HepG2 (cell line): ENCODE results near the gene NEDD4L. TPM values are rescaled to one million over a fixed set of nuclear protein-coding genes. Genes with fewer than 3 reads are reported as not detected.

Source experiments
- GTF3A ChIP-seq: sonication (generic); formaldehyde crosslinking; conservative IDR thresholded peaks from 2 replicates; pipeline ENCODE4 v1.4.0; 2020; ENCODE audit warnings: mild to moderate bottlenecking, missing genetic modification reagents
- HOXA9 ChIP-seq: sonication (generic); formaldehyde crosslinking; IDR thresholded peaks from 2 replicates; pipeline ENCODE4 v1.8.1; 2022; ENCODE audit warnings: missing genetic modification reagents, mild to moderate bottlenecking, moderate library complexity, borderline replicate concordance
- NFKBIZ ChIP-seq: IDR thresholded peaks from 2 replicates; pipeline ENCODE4 v1.6.1; 2018; ENCODE audit warnings: missing genetic modification reagents, missing compliant biosample characterization
- PRPF4 ChIP-seq: fragments of 200-400 bp; formaldehyde crosslinking; IDR thresholded peaks from 2 replicates; pipeline ENCODE4 v1.6.1; 2016; ENCODE audit warnings: low read length, low read depth; ENCODE audit not compliant: poor library complexity, severe bottlenecking
- SNAI1 ChIP-seq: sonication (generic); formaldehyde crosslinking; IDR thresholded peaks from 2 replicates; pipeline ENCODE4 v1.5.0; 2020; ENCODE audit warnings: mild to moderate bottlenecking, missing genetic modification reagents, borderline replicate concordance
- TCF7L2 ChIP-seq: IDR thresholded peaks from 2 replicates; pipeline ENCODE4 v1.6.1; 2011; ENCODE audit warnings: mild to moderate bottlenecking, low read depth, low read length, moderate library complexity
- ZNF615 ChIP-seq: sonication (generic); formaldehyde crosslinking; IDR thresholded peaks from 2 replicates; pipeline ENCODE4 v1.5.0; 2020; ENCODE audit warnings: mild to moderate bottlenecking, missing genetic modification reagents, borderline replicate concordance
- ZNF713 ChIP-seq: sonication (generic); formaldehyde crosslinking; IDR thresholded peaks from 2 replicates; pipeline ENCODE4 v1.4.0; 2020; ENCODE audit warnings: mild to moderate bottlenecking, missing genetic modification reagents
- polyA plus RNA-seq, 8 experiments: library from polyadenylated mRNA; depleted of rRNA in 3 of 8; stranded (reverse) in 7 of 8; unstranded in 1 of 8; fragments of >200 nt; fragmentation: Illumina TruSeq in 4 of 8; extraction: Trizol in 4 of 8; gene quantifications; 2 replicates each; pipeline versions ENCODE4 v1.2.1 to v1.2.3, GENCODE V29; 2011 to 2016; ENCODE audit warnings: low read depth in 4 of 8, missing spikeins in 1 of 8, mixed read lengths in 1 of 8; ENCODE audit not compliant: insufficient read depth in 1 of 8
- total RNA-seq, 5 experiments: library from RNA; depleted of rRNA; stranded (reverse); fragments of >200 nt; fragmentation: Illumina TruSeq; extraction: Trizol; gene quantifications; 2 replicates each; pipeline ENCODE4 v1.2.3, GENCODE V29; 2016; ENCODE audit warnings: low read depth in 1 of 5
- TF ChIP-seq, protein P1 (sequence below): sonication (generic); formaldehyde crosslinking; IDR thresholded peaks from 2 replicates; pipeline ENCODE4 v1.4.0; 2020; ENCODE audit warnings: low read depth, missing genetic modification reagents
- TF ChIP-seq, protein P2 (sequence below): sonication (generic); formaldehyde crosslinking; IDR thresholded peaks from 2 replicates; pipeline ENCODE4 v1.4.0; 2020; ENCODE audit warnings: missing genetic modification reagents, borderline replicate concordance
- TF ChIP-seq, protein P3 (sequence below): IDR thresholded peaks from 2 replicates; pipeline ENCODE4 v1.6.1; 2016
- TF ChIP-seq, protein P4 (sequence below): IDR thresholded peaks from 2 replicates; pipeline ENCODE4 v1.6.1; 2012; ENCODE audit warnings: inconsistent platforms
- TF ChIP-seq, protein P5 (sequence below): sonication (generic); formaldehyde crosslinking; IDR thresholded peaks from 2 replicates; pipeline ENCODE4 v1.4.0; 2020; ENCODE audit warnings: missing genetic modification reagents
- TF ChIP-seq, protein P6 (sequence below): sonication (generic); formaldehyde crosslinking; IDR thresholded peaks from 2 replicates; pipeline ENCODE4 v1.5.0; 2020; ENCODE audit warnings: missing genetic modification reagents

The NEDD4L gene
- total and polyA plus RNA-seq, 2 of the 13 experiments (the other 11 are each of a cell fraction or from before 2014, with no cell fraction given), result 168 to 390 TPM

DNA sequence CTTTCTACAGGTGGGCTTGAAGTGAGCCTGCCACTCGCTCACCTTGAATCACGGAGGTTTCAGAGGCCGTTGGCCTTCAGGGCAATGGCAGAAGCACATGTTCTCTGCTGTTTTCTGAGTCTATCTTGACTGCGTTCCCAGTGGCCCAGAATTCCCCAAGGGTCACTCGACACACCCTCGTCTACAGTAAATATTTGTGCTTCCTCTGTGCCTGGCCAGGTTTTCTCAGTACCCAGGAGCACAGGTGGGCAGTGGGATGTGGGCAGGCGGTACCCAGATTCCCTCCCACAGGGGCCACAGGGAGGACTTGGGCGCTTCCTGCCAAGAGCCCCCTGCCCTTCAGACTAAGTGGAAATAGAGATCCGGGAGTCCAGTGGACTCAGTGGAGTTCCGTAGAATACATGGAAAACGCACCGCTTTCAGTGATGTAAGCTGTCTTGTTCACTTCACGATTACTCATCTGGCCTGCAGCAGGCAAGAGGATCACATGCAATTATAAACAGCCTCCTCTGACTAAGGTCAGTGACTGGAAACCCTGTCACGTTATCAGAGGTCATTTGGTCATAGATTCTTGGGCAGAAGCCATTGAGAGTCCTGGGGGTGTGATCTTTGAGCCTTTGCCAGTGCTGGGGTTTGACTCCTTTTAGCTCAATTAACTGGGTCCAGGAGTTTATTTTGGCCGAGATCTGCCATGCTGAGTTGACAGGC lies 179.8 kb downstream of the NEDD4L start (continued):
- TF ChIP-seq, protein P1, sequence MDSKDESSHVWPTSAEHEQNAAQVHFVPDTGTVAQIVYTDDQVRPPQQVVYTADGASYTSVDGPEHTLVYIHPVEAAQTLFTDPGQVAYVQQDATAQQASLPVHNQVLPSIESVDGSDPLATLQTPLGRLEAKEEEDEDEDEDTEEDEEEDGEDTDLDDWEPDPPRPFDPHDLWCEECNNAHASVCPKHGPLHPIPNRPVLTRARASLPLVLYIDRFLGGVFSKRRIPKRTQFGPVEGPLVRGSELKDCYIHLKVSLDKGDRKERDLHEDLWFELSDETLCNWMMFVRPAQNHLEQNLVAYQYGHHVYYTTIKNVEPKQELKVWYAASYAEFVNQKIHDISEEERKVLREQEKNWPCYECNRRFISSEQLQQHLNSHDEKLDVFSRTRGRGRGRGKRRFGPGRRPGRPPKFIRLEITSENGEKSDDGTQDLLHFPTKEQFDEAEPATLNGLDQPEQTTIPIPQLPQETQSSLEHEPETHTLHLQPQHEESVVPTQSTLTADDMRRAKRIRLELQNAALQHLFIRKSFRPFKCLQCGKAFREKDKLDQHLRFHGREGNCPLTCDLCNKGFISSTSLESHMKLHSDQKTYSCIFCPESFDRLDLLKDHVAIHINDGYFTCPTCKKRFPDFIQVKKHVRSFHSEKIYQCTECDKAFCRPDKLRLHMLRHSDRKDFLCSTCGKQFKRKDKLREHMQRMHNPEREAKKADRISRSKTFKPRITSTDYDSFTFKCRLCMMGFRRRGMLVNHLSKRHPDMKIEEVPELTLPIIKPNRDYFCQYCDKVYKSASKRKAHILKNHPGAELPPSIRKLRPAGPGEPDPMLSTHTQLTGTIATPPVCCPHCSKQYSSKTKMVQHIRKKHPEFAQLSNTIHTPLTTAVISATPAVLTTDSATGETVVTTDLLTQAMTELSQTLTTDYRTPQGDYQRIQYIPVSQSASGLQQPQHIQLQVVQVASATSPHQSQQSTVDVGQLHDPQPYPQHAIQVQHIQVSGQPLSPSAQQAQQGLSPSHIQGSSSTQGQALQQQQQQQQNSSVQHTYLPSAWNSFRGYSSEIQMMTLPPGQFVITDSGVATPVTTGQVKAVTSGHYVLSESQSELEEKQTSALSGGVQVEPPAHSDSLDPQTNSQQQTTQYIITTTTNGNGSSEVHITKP (CRISPR knock-in tag), result no peak
- TF ChIP-seq, protein P2, sequence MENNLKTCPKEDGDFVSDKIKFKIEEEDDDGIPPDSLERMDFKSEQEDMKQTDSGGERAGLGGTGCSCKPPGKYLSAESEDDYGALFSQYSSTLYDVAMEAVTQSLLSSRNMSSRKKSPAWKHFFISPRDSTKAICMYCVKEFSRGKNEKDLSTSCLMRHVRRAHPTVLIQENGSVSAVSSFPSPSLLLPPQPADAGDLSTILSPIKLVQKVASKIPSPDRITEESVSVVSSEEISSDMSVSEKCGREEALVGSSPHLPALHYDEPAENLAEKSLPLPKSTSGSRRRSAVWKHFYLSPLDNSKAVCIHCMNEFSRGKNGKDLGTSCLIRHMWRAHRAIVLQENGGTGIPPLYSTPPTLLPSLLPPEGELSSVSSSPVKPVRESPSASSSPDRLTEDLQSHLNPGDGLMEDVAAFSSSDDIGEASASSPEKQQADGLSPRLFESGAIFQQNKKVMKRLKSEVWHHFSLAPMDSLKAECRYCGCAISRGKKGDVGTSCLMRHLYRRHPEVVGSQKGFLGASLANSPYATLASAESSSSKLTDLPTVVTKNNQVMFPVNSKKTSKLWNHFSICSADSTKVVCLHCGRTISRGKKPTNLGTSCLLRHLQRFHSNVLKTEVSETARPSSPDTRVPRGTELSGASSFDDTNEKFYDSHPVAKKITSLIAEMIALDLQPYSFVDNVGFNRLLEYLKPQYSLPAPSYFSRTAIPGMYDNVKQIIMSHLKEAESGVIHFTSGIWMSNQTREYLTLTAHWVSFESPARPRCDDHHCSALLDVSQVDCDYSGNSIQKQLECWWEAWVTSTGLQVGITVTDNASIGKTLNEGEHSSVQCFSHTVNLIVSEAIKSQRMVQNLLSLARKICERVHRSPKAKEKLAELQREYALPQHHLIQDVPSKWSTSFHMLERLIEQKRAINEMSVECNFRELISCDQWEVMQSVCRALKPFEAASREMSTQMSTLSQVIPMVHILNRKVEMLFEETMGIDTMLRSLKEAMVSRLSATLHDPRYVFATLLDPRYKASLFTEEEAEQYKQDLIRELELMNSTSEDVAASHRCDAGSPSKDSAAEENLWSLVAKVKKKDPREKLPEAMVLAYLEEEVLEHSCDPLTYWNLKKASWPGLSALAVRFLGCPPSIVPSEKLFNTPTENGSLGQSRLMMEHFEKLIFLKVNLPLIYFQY, result no peak
- TF ChIP-seq SNAI1 (no peak), NFKBIZ (CRISPR knock-in tag) (no peak), PRPF4 (no peak), GTF3A (CRISPR knock-in tag) (no peak), HOXA9 (CRISPR knock-in tag) (no peak), ZNF713 (CRISPR knock-in tag) (no peak), TCF7L2 (no peak), ZNF615 (CRISPR knock-in tag) (no peak)
- TF ChIP-seq, protein P3, sequence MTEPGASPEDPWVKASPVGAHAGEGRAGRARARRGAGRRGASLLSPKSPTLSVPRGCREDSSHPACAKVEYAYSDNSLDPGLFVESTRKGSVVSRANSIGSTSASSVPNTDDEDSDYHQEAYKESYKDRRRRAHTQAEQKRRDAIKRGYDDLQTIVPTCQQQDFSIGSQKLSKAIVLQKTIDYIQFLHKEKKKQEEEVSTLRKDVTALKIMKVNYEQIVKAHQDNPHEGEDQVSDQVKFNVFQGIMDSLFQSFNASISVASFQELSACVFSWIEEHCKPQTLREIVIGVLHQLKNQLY (CRISPR knock-in tag), result no peak
- TF ChIP-seq, protein P4, sequence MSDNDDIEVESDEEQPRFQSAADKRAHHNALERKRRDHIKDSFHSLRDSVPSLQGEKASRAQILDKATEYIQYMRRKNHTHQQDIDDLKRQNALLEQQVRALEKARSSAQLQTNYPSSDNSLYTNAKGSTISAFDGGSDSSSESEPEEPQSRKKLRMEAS, result peak; percentile 78
- TF ChIP-seq, protein P5, sequence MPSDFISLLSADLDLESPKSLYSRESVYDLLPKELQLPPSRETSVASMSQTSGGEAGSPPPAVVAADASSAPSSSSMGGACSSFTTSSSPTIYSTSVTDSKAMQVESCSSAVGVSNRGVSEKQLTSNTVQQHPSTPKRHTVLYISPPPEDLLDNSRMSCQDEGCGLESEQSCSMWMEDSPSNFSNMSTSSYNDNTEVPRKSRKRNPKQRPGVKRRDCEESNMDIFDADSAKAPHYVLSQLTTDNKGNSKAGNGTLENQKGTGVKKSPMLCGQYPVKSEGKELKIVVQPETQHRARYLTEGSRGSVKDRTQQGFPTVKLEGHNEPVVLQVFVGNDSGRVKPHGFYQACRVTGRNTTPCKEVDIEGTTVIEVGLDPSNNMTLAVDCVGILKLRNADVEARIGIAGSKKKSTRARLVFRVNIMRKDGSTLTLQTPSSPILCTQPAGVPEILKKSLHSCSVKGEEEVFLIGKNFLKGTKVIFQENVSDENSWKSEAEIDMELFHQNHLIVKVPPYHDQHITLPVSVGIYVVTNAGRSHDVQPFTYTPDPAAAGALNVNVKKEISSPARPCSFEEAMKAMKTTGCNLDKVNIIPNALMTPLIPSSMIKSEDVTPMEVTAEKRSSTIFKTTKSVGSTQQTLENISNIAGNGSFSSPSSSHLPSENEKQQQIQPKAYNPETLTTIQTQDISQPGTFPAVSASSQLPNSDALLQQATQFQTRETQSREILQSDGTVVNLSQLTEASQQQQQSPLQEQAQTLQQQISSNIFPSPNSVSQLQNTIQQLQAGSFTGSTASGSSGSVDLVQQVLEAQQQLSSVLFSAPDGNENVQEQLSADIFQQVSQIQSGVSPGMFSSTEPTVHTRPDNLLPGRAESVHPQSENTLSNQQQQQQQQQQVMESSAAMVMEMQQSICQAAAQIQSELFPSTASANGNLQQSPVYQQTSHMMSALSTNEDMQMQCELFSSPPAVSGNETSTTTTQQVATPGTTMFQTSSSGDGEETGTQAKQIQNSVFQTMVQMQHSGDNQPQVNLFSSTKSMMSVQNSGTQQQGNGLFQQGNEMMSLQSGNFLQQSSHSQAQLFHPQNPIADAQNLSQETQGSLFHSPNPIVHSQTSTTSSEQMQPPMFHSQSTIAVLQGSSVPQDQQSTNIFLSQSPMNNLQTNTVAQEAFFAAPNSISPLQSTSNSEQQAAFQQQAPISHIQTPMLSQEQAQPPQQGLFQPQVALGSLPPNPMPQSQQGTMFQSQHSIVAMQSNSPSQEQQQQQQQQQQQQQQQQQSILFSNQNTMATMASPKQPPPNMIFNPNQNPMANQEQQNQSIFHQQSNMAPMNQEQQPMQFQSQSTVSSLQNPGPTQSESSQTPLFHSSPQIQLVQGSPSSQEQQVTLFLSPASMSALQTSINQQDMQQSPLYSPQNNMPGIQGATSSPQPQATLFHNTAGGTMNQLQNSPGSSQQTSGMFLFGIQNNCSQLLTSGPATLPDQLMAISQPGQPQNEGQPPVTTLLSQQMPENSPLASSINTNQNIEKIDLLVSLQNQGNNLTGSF (CRISPR knock-in tag), result no peak
- TF ChIP-seq, protein P6, sequence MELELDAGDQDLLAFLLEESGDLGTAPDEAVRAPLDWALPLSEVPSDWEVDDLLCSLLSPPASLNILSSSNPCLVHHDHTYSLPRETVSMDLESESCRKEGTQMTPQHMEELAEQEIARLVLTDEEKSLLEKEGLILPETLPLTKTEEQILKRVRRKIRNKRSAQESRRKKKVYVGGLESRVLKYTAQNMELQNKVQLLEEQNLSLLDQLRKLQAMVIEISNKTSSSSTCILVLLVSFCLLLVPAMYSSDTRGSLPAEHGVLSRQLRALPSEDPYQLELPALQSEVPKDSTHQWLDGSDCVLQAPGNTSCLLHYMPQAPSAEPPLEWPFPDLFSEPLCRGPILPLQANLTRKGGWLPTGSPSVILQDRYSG (CRISPR knock-in tag), result no peak
